RKO (cell line): ENCODE results near the gene TULP1.
A peak's percentile ranks its signal among the peaks of the same experiment; 100 is the strongest.

Experiments used
- DNase-seq: peaks from one replicate; pipeline ENCODE4 v3.0.0-alpha.2; 2016; ENCODE audit warnings: low spot score

TULP1 gene

GRCh38 chr6:35496841-35497570 lies 15.7 kb downstream of the TULP1 start, which contains the start of gene TEAD3:
TSS of gene TEAD3 (minus strand) at chr6:35497079.
- DNase-seq, result peak; percentile 82

- DNase-seq, result peak; percentile 62
Measured at GRCh38 chr6:35496036-35496840, 16.5 kb downstream of the TULP1 start.

GRCh38 chr6:35495258-35496035 lies 17.2 kb downstream of the TULP1 start:
- DNase-seq, result no peak

- DNase-seq, result no peak
Measured at GRCh38 chr6:35494161-35494563, 18.5 kb downstream of the TULP1 start.

- DNase-seq, result no peak
Measured at GRCh38 chr6:35493307-35493983, 19.3 kb downstream of the TULP1 start.

GRCh38 chr6:35492974-35493284 lies 19.8 kb downstream of the TULP1 start:
- DNase-seq, result no peak

GRCh38 chr6:35492258-35492973 lies 20.3 kb downstream of the TULP1 start:
- DNase-seq, result no peak

- DNase-seq, result no peak
Measured at GRCh38 chr6:35491558-35492257, 21.0 kb downstream of the TULP1 start.

GRCh38 chr6:35490821-35491557 lies 21.7 kb downstream of the TULP1 start:
- no peak for DNase-seq

GRCh38 chr6:35489995-35490791 lies 22.5 kb downstream of the TULP1 start:
- no peak for DNase-seq

GRCh38 chr6:35489066-35489465 lies 23.6 kb downstream of the TULP1 start:
- no peak for DNase-seq

GRCh38 chr6:35488517-35488862 lies 24.2 kb downstream of the TULP1 start:
- DNase-seq, result no peak

- no peak for DNase-seq
Measured at GRCh38 chr6:35487658-35488516, 24.8 kb downstream of the TULP1 start.

- no peak for DNase-seq
Measured at GRCh38 chr6:35486005-35486925, 26.4 kb downstream of the TULP1 start.

GRCh38 chr6:35485402-35485877 lies 27.3 kb downstream of the TULP1 start:
- DNase-seq, result no peak

- DNase-seq, result peak; percentile 38
Measured at GRCh38 chr6:35484921-35485392, 27.7 kb downstream of the TULP1 start.
